Ramos (cell line): ENCODE measurements around the gene PRDM2.
"Not testable (repeated sequence)": the region's sequence is repeated elsewhere in the genome, so short reads cannot be mapped to it uniquely, and the experiment has no call there.

Source experiments
- in situ Hi-C: fragments of 300-500 bp; cut with MboI; formaldehyde crosslinking; loops from one replicate; pipeline ENCODE4 v1.14.3; 2022; ENCODE audit warnings: low sequenced_read_pairs; ENCODE audit not compliant: unreplicated experiment

PRDM2 gene

GRCh38 chr1:13699936-13700520, at the start of gene PRDM2:
TSS of gene PRDM2 (plus strand) at chr1:13700188. CDS start at chr1:13715606, 15,418 bp downstream.
- in situ Hi-C loops = no loop called here

GRCh38 chr1:13651279-13651678, 48.7 kb upstream of the PRDM2 start:
- in situ Hi-C loops = no loop called here

- in situ Hi-C loops = no loop called here
These were observed 47.8 kb upstream of the PRDM2 start for GRCh38 chr1:13652238-13652637.

GRCh38 chr1:13661539-13661938, 38.4 kb upstream of the PRDM2 start:
- in situ Hi-C loops = loop anchor here (5.0 kb wide), 1 partner anchor 146 kb away; no protein-coding TSS in a partner anchor

- in situ Hi-C loops = loop anchor here (5.0 kb wide), 1 partner anchor 145 kb away; no protein-coding TSS in a partner anchor
These were observed 37.5 kb upstream of the PRDM2 start for GRCh38 chr1:13662493-13662892.

GRCh38 chr1:13663969-13664368, 36.0 kb upstream of the PRDM2 start:
- in situ Hi-C loops = loop anchor here (5.0 kb wide), 1 partner anchor 143 kb away; no protein-coding TSS in a partner anchor

- in situ Hi-C loops = loop anchor here (5.0 kb wide), 1 partner anchor 143 kb away; no protein-coding TSS in a partner anchor
These were observed 35.5 kb upstream of the PRDM2 start for GRCh38 chr1:13664451-13664850.

GRCh38 chr1:13666317-13666716, 33.7 kb upstream of the PRDM2 start:
- in situ Hi-C loops = no loop called here

- in situ Hi-C loops = no loop called here
These were observed 32.3 kb upstream of the PRDM2 start for GRCh38 chr1:13667691-13668090.

GRCh38 chr1:13674377-13674776, 25.6 kb upstream of the PRDM2 start:
- in situ Hi-C loops = no loop called here

- in situ Hi-C loops = no loop called here
These were observed 24.8 kb upstream of the PRDM2 start for GRCh38 chr1:13675151-13675651.

GRCh38 chr1:13677896-13678295, 22.1 kb upstream of the PRDM2 start:
- in situ Hi-C loops = no loop called here

GRCh38 chr1:13679651-13680050, 20.3 kb upstream of the PRDM2 start:
- in situ Hi-C loops = no loop called here

- in situ Hi-C loops = not testable (repeated sequence)
These were observed 19.4 kb upstream of the PRDM2 start for GRCh38 chr1:13680609-13681008.

GRCh38 chr1:13681921-13682320, 18.1 kb upstream of the PRDM2 start:
- in situ Hi-C loops = no loop called here

GRCh38 chr1:13682444-13682843, 17.5 kb upstream of the PRDM2 start:
- in situ Hi-C loops = no loop called here

GRCh38 chr1:13683206-13683605, 16.8 kb upstream of the PRDM2 start:
- in situ Hi-C loops = no loop called here

GRCh38 chr1:13687151-13687715, 12.8 kb upstream of the PRDM2 start:
- in situ Hi-C loops = no loop called here

- in situ Hi-C loops = not testable (repeated sequence)
These were observed 6.9 kb upstream of the PRDM2 start for GRCh38 chr1:13693094-13693493.

GRCh38 chr1:13694886-13695684, 4.9 kb upstream of the PRDM2 start:
- in situ Hi-C loops = no loop called here

GRCh38 chr1:13697738-13698137, 2.2 kb upstream of the PRDM2 start:
- in situ Hi-C loops = no loop called here
